ENCODE results near the gene NXF3.
"Not testable (repeated sequence)": the region's sequence is repeated elsewhere in the genome, so short reads cannot be mapped to it uniquely, and the experiment has no call there.

The NXF3 gene

DNA sequence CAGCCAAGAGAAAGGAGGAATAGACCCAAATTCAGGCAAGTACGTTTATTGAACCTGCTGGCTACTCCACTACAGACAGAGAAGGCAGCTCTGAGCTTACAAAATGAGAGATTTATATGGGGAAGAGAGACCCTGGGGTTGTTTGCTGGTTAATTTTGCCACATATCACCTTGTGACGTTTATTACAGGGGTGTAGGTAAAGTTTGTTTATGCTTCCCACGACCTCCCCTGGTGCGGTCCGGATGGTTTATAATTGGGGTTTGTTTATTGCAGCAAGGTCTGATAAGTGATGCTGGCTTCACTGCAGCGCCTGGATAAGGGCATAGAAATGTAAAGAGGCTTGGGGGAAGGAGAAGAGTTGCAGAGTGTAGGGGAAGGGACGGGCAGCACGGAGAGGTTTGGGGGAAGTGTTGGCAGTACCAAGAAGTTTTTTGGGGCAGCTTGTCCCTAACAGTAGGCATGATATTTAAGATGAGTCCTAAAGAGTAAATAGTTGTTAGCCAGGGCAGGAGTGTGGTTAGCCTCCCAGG, 41.6 kb downstream of the NXF3 start:
- no peak for DNase-seq (ENCODE audit: low read depth, low spot score)

DNA sequence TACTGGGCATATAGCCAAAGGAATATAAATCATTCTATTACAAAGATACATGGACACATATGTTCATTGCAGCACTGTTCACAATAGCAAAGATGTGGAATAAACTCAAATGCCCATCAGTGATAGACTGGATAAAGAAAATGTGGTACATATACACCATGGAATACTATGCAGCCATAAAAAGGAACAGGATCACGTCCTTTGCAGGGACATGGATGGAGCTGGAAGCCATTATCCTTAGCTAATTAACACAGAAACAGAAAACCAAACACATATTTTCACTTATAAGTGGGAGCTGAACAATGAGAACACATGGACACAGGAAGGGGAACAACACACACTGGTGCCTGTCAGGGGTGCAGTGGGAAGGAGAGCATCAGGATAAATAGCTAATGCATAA, 59.6 kb downstream of the NXF3 start:
- DNase-seq (ENCODE audit: low read depth, low spot score): not testable (repeated sequence)

Measured in iPS DF 19.7 (cell line).